Ramos (cell line): Measurements from ENCODE around the gene SPECC1.
"Not testable (repeated sequence)": the region's sequence is repeated elsewhere in the genome, so short reads cannot be mapped to it uniquely, and the experiment has no call there.

Experiments used
- in situ Hi-C: fragments of 300-500 bp; cut with MboI; formaldehyde crosslinking; loops from one replicate; pipeline ENCODE4 v1.14.3; 2022; ENCODE audit warnings: low sequenced_read_pairs; ENCODE audit not compliant: unreplicated experiment

Gene SPECC1

DNA sequence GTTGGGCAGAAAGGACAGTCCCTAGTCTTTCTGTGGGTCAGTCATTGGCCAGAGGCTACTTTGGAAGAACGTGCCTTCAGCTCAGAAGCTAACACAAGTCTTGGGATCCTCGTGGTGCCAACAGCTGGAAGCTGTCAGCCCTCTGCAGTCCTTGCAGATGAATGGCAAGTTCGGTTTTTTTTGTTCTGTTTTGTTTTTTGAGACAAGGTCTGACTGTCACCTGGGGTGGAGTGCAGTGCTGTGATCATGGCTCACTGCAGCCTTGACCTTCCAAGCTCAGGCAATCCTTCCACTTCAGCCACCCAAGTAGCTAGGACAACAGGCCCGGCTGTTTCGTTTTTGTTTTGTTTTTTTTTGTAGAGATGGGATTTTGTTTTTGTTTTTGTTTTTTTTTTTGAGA lies 149.4 kb downstream of the SPECC1 start:
- in situ Hi-C loops: no loop called here

DNA sequence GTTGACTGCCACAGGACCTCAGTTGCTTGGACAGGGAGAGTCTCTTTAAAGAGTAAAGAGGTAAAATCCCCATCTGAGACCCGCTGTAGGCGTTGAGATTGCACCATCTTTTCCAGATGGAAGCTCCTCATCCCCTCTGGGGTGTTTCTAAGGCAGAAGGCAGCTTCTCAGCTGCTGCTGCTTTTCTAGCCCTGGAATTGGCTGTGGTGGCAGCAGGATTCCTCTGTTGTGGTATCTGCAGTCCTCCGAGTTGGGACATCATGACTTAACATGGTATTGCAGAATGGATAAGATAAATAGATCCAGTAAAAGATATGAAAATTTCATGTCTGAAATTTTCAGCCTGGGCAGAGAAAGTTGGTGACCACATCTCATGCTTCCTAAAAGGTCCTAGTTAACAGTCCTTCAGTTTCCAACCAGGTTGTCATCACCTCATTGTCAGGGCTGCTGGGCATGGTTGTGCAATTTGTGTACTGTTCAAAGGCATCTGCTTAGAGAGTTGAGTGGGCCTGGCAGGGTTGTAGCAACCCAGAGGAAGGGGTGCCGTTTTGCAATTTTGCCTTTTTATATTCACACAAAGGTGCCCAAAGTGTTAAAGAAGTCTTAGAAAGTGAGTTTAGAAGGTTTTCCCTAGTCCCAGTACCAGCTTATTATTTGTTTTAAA lies 150.4 kb downstream of the SPECC1 start:
- in situ Hi-C loops: no loop called here

DNA sequence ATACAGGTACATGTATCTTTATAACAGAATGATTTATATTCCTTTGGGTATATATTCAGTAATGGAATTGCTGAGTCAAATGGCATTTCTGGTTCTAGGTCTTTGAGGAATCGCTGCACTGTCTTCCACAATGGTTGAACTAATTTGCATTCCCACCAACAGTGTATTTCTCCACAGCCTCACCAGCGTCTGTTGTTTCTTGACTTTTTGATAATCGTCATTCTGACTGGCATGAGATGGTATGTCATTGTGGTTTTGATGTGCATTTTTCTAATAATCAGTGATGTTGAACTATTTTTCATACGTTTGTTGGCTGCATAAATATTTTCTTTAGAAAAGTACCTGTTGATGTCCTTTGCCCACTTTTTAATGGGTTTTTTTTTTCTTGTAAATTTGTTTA lies 156.4 kb downstream of the SPECC1 start:
- in situ Hi-C loops: not testable (repeated sequence)

DNA sequence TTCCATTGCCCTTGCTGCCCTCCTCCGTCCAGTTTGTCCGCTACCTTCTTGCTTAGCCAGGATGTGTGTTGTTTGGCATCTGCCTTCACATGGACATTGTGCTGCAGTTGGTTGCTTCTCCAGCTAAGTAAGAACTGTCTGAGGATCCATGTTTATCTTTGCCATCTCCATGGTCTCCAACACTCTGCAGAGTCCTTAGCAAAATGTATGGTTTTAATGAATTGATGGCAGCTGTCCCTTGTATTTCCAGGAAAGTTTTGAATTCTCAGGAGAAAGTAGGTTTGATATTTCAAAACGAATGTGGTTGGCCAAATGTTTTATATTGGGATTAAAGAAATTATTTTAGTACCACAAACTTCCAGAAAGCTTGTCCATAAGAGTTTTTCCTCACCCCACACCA lies 160.9 kb downstream of the SPECC1 start:
- in situ Hi-C loops: no loop called here

DNA sequence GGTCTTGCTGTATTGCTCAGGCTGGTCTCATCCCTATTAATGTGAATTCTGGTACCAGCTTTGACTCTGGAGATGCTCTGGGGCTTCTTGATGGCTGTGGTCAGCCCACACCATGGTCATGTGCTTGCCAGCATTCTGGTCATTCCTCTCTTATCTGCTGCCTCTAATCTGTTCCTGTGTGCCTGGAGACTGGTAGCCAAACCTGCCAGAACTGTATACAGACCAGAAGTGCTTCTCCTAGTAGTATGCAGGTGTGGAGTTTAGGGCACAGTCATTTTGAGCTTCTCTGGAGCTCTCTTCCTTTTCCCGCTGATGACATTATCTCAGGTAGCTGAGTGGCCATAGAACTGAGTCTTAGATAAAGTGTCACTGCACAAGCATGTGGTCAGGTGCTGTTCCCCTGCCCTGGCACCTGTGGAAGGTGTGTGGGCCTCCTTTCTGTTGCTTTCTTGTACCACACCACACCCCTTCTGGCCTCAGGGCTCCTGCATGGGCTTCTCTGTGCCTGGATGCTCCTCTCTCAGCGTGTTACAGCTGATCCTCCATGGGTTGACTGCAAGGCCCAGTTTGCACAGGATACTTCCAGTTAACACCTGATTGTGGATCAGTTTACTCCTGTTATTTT lies 162.7 kb downstream of the SPECC1 start:
- in situ Hi-C loops: no loop called here

DNA sequence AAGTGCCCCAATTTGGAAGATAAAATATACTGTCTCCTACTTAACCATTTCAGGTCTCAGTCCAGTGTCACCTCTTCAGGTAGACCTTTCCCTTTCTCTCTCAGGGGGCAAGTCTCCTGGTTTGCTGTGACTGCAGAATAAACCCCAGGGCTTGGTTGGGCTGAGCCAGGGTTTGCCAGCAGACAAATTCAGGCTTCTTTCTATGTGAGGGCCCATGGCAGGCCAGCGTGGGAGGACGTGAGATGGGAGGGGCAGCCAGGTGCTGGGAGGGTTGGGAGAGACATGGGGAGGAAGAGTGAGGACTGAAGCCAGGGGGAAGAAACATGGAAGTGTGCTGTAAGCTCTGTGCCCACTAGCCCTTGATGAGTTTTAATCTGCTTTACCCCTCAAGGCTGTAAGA lies 163.2 kb downstream of the SPECC1 start:
- in situ Hi-C loops: no loop called here

DNA sequence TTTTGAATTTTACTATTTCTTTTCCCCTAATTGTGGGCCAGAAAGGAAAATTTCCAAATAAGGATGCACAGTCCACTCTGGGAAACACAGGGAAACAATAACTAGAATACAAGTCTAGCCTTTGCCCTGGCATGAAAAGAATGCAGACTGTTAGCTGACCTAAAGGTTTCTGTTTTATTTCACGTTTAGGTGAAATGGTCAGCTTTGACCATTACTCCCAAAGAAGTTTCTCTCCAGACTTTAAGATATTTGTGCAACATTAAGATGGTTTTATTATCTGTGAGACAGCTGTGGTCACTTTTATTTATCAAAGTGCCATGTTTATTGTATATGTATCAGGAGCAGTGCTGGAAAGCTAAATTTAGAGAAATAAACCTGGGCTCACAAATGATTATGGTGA lies 163.9 kb downstream of the SPECC1 start:
- in situ Hi-C loops: no loop called here

DNA sequence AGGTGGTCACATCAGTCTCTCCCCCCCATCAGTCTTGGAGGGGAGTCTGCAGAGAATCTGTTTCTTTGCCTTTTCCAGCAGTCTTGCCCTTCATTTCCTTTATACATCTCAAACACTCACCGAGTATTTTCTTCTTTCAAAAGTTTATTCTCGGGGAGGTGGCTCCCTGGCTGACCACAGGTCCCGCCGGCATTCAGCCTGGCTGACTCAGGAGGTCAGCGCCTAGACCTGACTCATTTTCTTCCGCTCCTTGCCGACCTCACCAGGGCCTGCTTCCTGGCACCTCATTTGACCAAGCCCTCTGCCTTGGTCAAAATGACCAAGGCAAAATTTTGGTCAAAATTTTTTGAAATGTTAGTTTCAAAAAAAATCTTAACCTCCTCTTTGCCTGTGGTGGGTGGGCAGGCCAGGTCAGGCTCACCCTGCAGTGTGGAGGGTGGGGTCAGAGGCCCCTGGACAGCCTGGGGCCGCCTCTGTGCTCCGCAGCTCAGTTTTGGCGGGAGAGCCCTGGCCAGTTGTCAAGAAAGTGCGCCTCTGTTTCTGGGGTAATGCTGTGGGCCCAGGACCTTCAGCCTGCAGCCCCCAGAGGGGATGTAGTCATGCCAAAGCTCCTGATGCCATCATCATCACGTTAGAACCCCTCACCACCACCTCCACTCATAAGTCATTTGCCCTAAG lies 165.6 kb downstream of the SPECC1 start:
- in situ Hi-C loops: no loop called here

DNA sequence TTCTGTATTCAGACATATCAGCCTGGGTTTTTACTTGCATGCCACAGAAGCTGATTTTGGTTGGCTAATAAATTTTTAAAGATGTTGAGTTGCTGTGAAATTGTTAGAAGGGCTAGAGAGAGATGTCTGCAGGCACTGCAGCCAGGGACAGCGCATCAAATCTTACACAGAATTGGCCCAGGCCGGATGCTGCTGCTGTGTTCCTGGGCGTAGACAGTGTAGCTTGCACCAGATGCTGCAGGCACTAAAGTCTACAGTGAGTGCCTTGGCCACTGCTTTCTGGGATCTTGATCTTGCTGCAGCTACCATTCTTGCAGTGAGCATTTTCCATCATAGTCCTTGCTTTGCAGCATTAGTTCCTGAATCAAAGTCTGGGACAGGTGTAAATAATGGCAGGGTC lies 169.9 kb downstream of the SPECC1 start:
- in situ Hi-C loops: no loop called here

DNA sequence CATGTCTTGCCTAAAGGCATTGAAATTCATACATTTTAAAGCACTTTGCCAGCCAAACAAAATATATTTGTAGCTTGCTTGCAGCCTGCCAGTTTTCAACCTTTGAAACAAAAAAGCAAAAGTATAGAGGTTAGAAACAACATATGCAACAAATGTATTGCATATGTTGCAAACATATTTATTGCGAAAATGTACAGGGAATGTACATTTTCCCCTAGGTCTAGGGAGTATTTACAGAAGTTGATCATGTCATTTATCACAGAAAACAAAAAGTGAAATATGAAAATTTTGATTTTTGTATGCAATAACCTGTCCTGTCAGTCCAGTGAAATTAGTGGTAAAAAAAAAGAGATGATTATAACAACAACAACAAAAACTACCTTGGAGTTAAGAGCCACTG lies 171.5 kb downstream of the SPECC1 start:
- in situ Hi-C loops: no loop called here

DNA sequence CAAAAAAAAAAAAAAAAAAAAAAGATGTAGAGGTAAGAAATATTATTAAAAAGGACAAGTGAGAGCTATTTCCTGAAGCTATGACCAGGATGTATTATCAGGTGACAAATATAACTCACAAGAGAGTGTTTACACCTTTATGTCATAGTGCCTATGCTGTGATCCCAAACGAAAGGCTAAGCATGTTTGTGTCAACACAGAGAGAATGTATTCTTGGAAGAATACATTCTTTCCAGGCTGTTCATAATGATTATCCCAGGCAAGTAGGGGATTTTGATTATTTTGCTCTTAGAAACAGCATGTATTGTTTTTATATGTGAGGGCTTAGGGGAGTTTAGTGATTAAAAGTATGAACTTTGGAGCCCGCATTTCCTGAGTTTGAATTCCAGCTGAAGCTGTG lies 175.0 kb downstream of the SPECC1 start:
- in situ Hi-C loops: no loop called here

DNA sequence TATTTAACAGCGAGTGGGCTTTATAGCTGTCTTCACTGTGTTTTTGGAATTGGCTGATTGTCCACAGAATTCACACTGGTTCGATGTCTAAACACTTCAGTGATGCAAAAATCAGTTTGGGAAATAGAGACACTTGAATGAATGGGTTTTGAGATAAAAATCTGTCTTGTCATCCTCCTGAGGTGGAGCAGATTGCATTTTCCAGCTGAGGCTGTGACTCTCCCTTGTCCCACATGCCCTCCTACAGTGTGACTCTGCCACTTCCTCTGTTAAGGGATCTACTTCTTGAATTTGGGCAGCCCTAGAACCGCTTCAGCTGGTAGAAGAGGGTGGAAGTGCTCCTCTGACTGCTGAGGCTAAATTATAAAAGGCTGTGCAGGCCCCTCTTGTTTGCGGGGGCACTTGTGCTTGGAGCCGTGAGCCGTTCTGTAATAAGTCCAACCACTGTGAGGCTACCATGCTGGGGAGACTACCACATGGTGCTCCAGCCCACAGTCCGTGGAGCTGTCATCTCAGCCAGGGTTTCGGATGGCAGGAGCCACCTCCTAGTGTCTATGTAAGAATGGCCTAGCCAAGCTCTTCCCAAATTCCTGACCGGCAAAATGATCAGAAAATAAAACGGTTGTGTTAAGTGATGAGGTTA lies 175.9 kb downstream of the SPECC1 start:
- in situ Hi-C loops: no loop called here

DNA sequence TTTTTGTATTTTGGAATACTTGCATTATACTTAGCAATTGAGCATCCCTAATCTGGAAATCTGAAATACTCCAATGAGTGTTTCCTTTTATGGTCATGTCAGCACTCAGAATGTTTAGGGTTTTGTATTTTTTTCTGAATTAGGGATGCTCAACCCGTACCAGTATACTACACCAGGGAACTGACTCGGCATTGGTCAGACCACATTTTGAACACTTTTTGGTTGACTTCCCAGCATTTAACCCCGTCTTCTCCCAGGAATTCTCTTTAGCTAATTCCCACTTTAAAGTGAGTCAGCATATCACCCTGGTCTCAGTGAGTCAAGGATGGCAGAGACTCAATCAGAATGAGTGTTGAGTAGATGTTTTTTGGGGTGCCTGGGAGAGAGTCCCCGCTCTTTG lies 177.9 kb downstream of the SPECC1 start:
- in situ Hi-C loops: no loop called here

DNA sequence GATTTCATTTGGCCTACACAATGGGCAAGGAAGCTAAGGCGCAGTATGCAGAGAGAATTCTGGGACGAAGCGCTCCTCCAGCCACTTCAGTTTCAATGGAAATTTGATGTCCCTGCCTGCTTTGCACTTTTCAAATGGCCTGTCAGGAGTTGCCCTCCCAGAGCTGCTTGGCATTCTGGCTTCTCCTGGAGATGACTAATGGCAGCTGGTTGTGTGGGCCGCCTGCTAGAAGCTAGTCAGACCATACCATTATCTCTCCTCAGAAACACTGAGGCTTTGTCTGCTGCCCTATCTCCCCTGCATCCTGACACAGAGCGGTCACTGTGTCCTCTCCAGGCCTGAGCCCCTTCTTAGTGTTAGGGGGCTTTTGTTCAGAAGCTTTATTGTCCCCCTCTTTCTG lies 180.1 kb downstream of the SPECC1 start:
- in situ Hi-C loops: no loop called here

DNA sequence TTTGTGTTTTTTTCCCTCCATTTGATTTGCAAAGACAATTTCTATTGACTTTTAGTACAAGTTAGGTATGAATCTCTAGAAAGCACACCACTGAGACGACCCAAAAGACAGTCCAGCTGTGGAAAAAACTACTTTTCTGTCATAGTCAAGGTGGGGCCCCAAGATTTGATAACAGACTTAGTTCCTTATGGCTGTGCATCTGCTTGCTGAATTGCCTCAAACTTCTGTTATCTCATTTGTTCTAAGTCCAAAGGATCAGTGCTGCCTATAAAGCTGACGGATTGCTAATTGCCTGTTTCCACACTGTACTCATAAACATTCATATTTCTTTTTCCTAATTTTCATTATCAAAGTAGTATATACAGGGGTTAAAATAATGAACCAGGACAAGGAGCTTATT lies 180.8 kb downstream of the SPECC1 start:
- in situ Hi-C loops: no loop called here

DNA sequence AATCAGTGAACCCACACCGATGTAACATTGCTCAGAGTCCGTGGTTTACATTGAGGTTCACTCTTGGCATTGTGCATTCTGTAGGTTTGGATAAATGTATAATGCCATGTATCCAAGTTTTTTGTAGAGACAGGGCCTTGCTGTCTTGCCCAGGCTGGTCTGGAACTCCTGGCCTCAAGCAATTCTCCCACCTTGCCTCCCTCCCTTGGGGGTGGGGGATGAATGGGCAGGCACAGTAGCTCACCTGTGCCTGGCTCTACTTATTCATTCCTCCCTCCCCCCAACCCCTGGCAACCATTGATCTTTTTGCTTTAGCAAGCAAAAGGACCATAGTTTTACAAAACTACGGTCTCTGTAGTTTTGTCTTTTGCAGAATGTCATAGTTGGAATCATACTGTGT lies 181.4 kb downstream of the SPECC1 start:
- in situ Hi-C loops: no loop called here

DNA sequence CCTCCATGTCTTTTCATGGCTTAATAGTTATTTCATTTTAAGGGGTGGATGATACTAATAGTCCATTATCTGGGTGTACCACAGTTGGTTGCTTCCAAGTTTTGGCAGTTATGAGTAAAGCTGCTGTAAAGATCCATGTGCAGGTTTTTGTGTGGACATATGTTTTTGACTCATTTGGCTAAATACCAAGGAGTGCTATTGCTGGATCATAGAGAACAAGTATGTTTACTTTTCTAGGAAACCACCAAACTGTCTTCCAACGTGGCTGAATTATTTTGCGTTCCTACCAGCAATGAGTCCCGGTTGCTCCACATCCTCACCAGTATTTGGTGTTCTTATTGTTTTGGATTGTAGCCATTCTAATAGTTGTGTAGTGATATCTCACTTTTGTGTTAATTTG lies 181.9 kb downstream of the SPECC1 start:
- in situ Hi-C loops: no loop called here

DNA sequence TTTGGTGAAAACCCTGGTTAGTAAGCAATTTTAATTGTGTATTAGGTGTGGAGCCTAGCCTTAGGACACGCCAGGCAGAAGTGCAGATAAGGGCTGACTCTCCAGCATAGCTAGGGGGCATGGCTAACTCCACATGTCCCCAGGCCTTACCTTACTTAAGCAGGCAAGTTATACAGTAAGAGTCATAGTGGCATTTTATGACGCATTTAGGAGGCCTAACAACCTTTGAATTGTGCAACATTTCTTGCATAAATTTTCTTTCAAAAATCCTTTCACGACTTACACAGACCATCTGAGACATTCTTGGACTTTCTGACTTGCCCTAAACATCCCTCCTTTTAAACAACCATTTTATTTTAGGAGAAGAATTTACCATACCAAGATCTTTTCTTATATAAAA lies 187.1 kb downstream of the SPECC1 start:
- in situ Hi-C loops: not testable (repeated sequence)

DNA sequence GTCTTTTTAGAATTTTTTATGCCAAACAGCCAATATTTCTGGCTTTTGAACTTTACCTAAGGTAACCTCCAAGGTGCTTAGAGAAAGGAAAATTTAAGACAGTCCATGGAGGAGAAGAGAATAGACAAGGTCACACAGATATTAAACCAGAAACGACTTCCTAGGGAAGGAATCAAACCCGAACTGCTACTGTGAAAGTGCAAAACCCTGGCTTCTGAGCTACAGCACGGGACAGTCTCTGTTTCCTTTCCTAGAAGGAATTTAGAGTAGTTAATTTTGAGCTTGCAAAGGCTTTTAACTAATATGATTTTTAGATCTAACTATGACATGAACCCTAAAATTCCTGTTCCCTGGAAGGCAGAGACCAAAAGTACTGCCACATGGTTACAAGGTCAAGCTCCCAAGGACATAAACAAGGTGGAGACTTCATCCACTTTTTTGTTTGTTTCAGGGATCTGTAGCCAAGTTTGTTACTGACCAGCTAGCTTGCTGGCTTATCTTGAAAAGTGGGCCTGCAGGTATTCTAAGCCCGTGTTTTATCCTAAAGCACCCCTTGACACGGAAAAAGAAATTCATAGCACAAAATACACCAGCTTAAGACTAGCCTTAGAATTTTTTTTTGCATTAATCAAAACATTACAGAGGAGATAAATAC lies 188.2 kb downstream of the SPECC1 start:
- in situ Hi-C loops: no loop called here

DNA sequence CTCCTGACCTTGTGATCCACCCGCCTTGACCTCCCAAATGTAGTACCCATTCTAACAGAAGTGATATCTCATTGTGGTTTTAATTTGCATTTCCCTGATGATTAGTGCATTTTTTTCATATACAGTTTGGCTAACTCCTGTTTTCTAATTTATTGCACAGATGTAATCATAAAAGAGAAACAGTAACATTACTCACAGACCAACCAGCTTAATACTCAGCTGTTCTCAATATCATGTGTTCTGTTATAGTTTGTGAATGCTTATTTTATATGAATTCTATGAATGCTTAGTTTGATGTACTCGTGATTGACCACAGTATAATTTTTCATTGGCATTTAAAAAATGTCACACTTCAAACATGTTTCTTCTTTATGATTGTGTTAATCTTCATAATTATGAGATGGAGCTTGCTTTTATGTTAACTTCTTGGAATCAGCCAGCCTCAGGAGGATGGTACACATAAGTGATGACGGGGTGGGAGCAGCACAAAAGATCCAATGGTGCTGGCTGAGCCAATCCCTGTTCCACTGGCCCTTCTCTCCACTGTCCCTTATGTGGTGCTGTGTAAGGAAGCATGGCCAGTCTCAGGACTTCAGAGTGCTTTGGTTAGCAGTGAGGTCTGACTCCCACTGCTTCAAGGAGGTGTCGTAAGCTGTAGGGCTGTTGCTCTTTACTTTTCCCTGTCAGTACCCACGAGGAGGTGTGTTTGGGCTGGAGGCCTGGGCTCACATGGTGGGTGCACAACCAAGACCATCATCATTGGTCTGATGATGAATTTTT lies 191.0 kb downstream of the SPECC1 start:
- in situ Hi-C loops: loop anchor here (25.0 kb wide), 1 partner anchor 112 kb away; no protein-coding TSS in a partner anchor
